A549 (cell line): ENCODE data around the gene KLHDC3. TPM values are rescaled to one million over a fixed set of nuclear protein-coding genes. Genes with fewer than 3 reads are reported as not detected.

Experiments used
- ATAC-seq, 2 experiments: fragments of 200-7000 bp in 1 of 2; fragments of >200 bp in 1 of 2; cut with Nextera tagmentation in 1 of 2; cut with Tn5 transposase in 1 of 2; 3 replicates each; pipeline versions ENCODE4 v1.8.0 to v1.9.1; 2018 to 2020; ENCODE audit warnings: mild to moderate bottlenecking in 1 of 2, moderate library complexity in 1 of 2
- CTCF ChIA-PET: fragments of 300-600 bp; sonication (Branson Sonifier 250); formaldehyde crosslinking; extraction: SDS; loops from one replicate; lab custom pipeline; 2021; ENCODE audit warnings: antibody characterized with exemption, inconsistent platforms; lab: Yijun Ruan, JAX
- POLR2A ChIA-PET: fragments of 350-600 bp; formaldehyde crosslinking; extraction: SDS; loops from one replicate; lab custom pipeline; 2021; ENCODE audit warnings: antibody characterized with exemption, inconsistent platforms; lab: Yijun Ruan, JAX
- DNase-seq, 2 experiments: peaks; one replicate each; pipeline versions ENCODE4 v3.0.0 to v3.0.0-alpha.2; 2011 to 2016; ENCODE audit warnings: low read depth in 1 of 2, low spot score in 1 of 2
- FAIRE-seq: peaks from 2 replicates; lab custom pipeline; 2011; peaks lifted over from hg19 to GRCh38; lab: Jason Lieb, UNC
- H3K27ac ChIP-seq, 2 experiments: fragments of >200 bp; sonication (Bioruptor Twin); formaldehyde crosslinking; 3 replicates each; pipeline ENCODE4 v1.5.1; 2016 to 2017
- H3K4me1 ChIP-seq: fragments of >200 bp; sonication (Bioruptor Twin); formaldehyde crosslinking; 3 replicates; pipeline ENCODE4 v1.6.1; 2016
- H3K4me2 ChIP-seq: fragments of >200 bp; sonication (Bioruptor Twin); formaldehyde crosslinking; 3 replicates; pipeline ENCODE4 v1.6.1; 2016
- H3K4me3 ChIP-seq: fragments of >200 bp; sonication (Bioruptor Twin); formaldehyde crosslinking; 3 replicates; pipeline ENCODE4 v1.5.1; 2016
- H3K9me3 ChIP-seq: fragments of >200 bp; sonication (Bioruptor Twin); formaldehyde crosslinking; 3 replicates; pipeline ENCODE4 v1.6.1; 2016
- CBX2 ChIP-seq: fragments of 200-600 bp; sonication (generic); IDR thresholded peaks from 2 replicates; pipeline ENCODE4 v1.6.1; 2016; ENCODE audit warnings: low read depth, mild to moderate bottlenecking, borderline replicate concordance
- CTCF ChIP-seq: fragments of >200 bp; sonication (Bioruptor Twin); formaldehyde crosslinking; IDR thresholded peaks from 3 replicates; pipeline ENCODE4 v1.5.1; 2016
- EHF ChIP-seq: fragments of 250-450 bp; sonication (Bioruptor Pico); IDR thresholded peaks from 2 replicates; pipeline ENCODE4 v1.5.0; 2020; ENCODE audit warnings: mild to moderate bottlenecking
- ESRRA ChIP-seq: fragments of 150-350 bp; IDR thresholded peaks from 2 replicates; pipeline ENCODE4 v1.6.1; 2014; ENCODE audit warnings: mild to moderate bottlenecking, low read length, borderline replicate concordance
- FOSB ChIP-seq: fragments of 250-450 bp; sonication (Bioruptor Pico); IDR thresholded peaks from 2 replicates; pipeline ENCODE4 v1.5.0; 2020; ENCODE audit warnings: mild to moderate bottlenecking, moderate library complexity
- HDAC2 ChIP-seq: fragments of 200-600 bp; sonication (generic); IDR thresholded peaks from 2 replicates; pipeline ENCODE4 v1.6.1; 2016
- HEYL ChIP-seq: fragments of 250-450 bp; sonication (Bioruptor Pico); IDR thresholded peaks from 2 replicates; pipeline ENCODE4 v1.8.0; 2021; ENCODE audit warnings: mild to moderate bottlenecking, moderate library complexity
- HMGXB4 ChIP-seq: fragments of 250-450 bp; sonication (Bioruptor Pico); IDR thresholded peaks from 2 replicates; pipeline ENCODE4 v1.5.0; 2021; ENCODE audit warnings: mild to moderate bottlenecking, moderate library complexity, borderline replicate concordance
- HOXB13 ChIP-seq: fragments of 250-450 bp; sonication (Bioruptor Pico); IDR thresholded peaks from 2 replicates; pipeline ENCODE4 v1.5.0; 2020; ENCODE audit warnings: low read depth, mild to moderate bottlenecking, moderate library complexity
- KDM5A ChIP-seq: fragments of 200-600 bp; sonication (generic); IDR thresholded peaks from 2 replicates; pipeline ENCODE4 v1.6.1; 2016; ENCODE audit warnings: antibody characterized with exemption, mild to moderate bottlenecking
- MYC ChIP-seq: IDR thresholded peaks from 2 replicates; pipeline ENCODE4 v1.6.1; 2012; ENCODE audit warnings: mild to moderate bottlenecking, inconsistent platforms, low read length, improper control_type of control experiment, borderline replicate concordance
- PBX3 ChIP-seq: IDR thresholded peaks from 2 replicates; pipeline ENCODE4 v1.6.1; 2012
- POLR2A ChIP-seq: IDR thresholded peaks from 2 replicates; pipeline ENCODE4 v1.6.1; 2012; ENCODE audit warnings: mild to moderate bottlenecking, low read length
- RAD21 ChIP-seq, 2 experiments: fragments of >200 bp in 1 of 2; sonication (Bioruptor Twin) in 1 of 2; formaldehyde crosslinking in 1 of 2; IDR thresholded peaks in 1 of 2; conservative IDR thresholded peaks in 1 of 2; 2 replicates in 1 of 2; 3 replicates in 1 of 2; pipeline ENCODE4 v1.6.1; 2012 to 2018; ENCODE audit warnings: inconsistent platforms in 1 of 2
- RARB ChIP-seq: fragments of 250-450 bp; sonication (Bioruptor Pico); IDR thresholded peaks from 2 replicates; pipeline ENCODE4 v1.8.0; 2021; ENCODE audit warnings: mild to moderate bottlenecking, moderate library complexity
- REST ChIP-seq: fragments of 200-600 bp; sonication (generic); IDR thresholded peaks from 2 replicates; pipeline ENCODE4 v1.6.1; 2016; ENCODE audit warnings: antibody characterized with exemption, mild to moderate bottlenecking, moderate library complexity
- RNF2 ChIP-seq: fragments of 200-600 bp; sonication (generic); IDR thresholded peaks from 2 replicates; pipeline ENCODE4 v1.6.1; 2016; ENCODE audit warnings: low read depth, mild to moderate bottlenecking, antibody characterized with exemption, moderate library complexity, borderline replicate concordance
- SMC3 ChIP-seq: fragments of >200 bp; sonication (Bioruptor Twin); formaldehyde crosslinking; IDR thresholded peaks from 3 replicates; pipeline ENCODE4 v1.6.1; 2018; ENCODE audit warnings: inconsistent platforms
- TFCP2L1 ChIP-seq: fragments of 250-450 bp; sonication (Bioruptor Pico); IDR thresholded peaks from 2 replicates; pipeline ENCODE4 v1.5.0; 2021; ENCODE audit warnings: mild to moderate bottlenecking
- WGBS: methylation state at CpG from one replicate; pipeline ENCODE4 v1.1.6; 2017; ENCODE audit errors: missing lambda C conversion rate; 5-methylcytosine and 5-hydroxymethylcytosine counted together
- polyA plus RNA-seq, 4 experiments: library from polyadenylated mRNA; depleted of rRNA in 3 of 4; stranded (reverse); fragments of >200 nt; fragmentation: RNase III in 1 of 4; extraction: RNeasy Plus Mini Kit Qiagen cat#74134 plus additional on column Dnase treatment in 1 of 4; gene quantifications; 2 replicates in 3 of 4; 3 replicates in 1 of 4; pipeline ENCODE4 v1.2.3, GENCODE V29; 2011 to 2017

KLHDC3 gene
- polyA plus RNA-seq, 2 of the 4 experiments (the other 2 are of a cell fraction): 18.8 to 28.0 TPM

- FAIRE-seq (no peak), DNase-seq (no peak)
- H3K4me2 ChIP-seq: no peak overlapping the region
- TF ChIP-seq HOXB13 (CRISPR knock-in tag): no peak
- TF ChIP-seq PBX3: no peak
- TF ChIP-seq CBX2: no peak
- no peak for TF ChIP-seq POLR2A
- TF ChIP-seq, all 56 proteins: peak for 0
- Histone ChIP-seq H3K27ac (no peak overlapping the region), H3K4me3 (no peak overlapping the region), H3K4me1 (no peaks in the 10 kb centered on the region), H3K9me3 (no peaks in the 10 kb centered on the region)
- POLR2A ChIA-PET: no interaction called here
- 91% methylated on average over 9 of the region's 9 CpGs for WGBS
- CTCF ChIA-PET: interaction anchor here (0.6 to 7.3 kb wide), 6 partner anchors 8 to 138 kb away, joined by 3 to 69 read pairs (median 3); partner anchors contain the start of gene RRP36
- no peak for ATAC-seq
Observed at GRCh38 chr6:43007126-43007525, 6.9 kb upstream of the KLHDC3 start.

- peaks cover 7% of the 10 kb centered on the region; the same call in 1 of the 3 replicates for H3K4me1 ChIP-seq
- H3K27ac ChIP-seq: no peak overlapping the region
- no peak overlapping the region for H3K4me3 ChIP-seq
- ChIA-PET POLR2A (no interaction called here), CTCF (interaction anchor here (0.9 to 7.3 kb wide), 10 partner anchors 10 to 136 kb away, joined by 3 to 69 read pairs (median 4); no protein-coding TSS in a partner anchor)
- DNase-seq (peak in 1 of 2 experiments; percentile 58), FAIRE-seq (no peak), ATAC-seq (peak in 1 of 2 experiments; percentile 27; a peak in 1 of 6 replicates)
- no peak overlapping the region for H3K4me2 ChIP-seq
- WGBS: 73% methylated on average over 5 of the region's 6 CpGs
- no peaks in the 10 kb centered on the region for H3K9me3 ChIP-seq
- TF ChIP-seq ESRRA (no peak), EHF (CRISPR knock-in tag) (no peak), FOSB (no peak), RARB (CRISPR knock-in tag) (no peak), RAD21 (conservative IDR thresholded peaks at IDR 0.05 in 1 of 2, IDR thresholded peaks at IDR 0.05 in 1 of 2) (peak; percentile 19 to 32; a peak in 3 of 5 replicates), REST (no peak), RNF2 (no peak), CTCF (peak; percentile 39), HOXB13 (CRISPR knock-in tag) (no peak), HDAC2 (no peak), KDM5A (no peak), HMGXB4 (CRISPR knock-in tag) (no peak), SMC3 (peak; percentile 28; the same call in 1 of the 3 replicates), TFCP2L1 (CRISPR knock-in tag) (no peak), HEYL (CRISPR knock-in tag) (no peak), MYC (no peak)
Observed at GRCh38 chr6:43009124-43009523, 4.9 kb upstream of the KLHDC3 start.
